ENCODE measurements around the gene TRERF1. TPM values are rescaled to one million over a fixed set of nuclear protein-coding genes. Genes with fewer than 3 reads are reported as not detected.

The TRERF1 gene
- total RNA-seq, 1 donor from 2014 or later = 8.3 TPM

DNA sequence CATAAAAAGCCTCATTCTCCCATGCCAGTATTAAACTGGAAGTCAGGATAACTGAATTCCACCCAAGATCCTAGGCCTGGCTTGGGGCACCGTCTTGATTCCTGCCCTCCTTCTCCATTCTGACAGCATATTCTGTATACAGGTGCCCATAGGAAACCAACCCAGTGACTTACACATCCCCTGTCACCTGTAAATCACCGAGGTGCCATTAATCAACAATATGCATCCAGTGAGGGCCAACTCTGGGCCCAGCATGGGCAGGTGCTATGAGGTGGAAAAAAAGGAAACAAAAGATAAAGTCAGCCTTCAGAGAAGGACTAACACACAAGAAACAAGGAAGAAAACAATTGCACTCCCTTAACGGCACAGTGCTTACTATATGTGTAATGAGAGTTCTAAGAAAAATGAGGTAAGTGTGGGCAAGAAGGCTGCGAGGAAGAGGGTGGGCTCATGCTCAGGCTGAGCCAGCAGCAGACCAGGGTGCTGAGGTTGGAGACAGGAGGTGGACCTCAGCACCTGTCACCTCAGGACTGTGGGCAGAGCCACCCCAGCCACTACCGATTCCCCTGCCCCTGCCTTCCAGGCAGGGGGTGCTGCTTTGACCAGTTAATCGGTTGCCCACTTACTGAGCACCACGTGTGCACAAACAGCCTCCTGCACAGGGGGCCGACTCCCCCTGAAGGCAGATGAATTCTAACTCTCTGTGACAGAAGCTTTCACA lies 105.9 kb downstream of the TRERF1 start:
- Histone ChIP-seq H3K4me2 (no peak overlapping the region), H3K36me3 (no peaks in the 10 kb centered on the region), H3K4me3 (no peak overlapping the region), H3K4me1 (no peaks in the 10 kb centered on the region), H3F3A (ENCODE audit: low read depth) (peaks cover 3% of the 10 kb centered on the region), H4K20me1 (ENCODE audit: low read depth) (peaks cover 21% of the 10 kb centered on the region), H2AFZ (replicated peaks) (no peak overlapping the region), H3K9ac (no peak overlapping the region), H3K9me3 (ENCODE audit: low read depth) (no peaks in the 10 kb centered on the region), H3K79me2 (ENCODE audit: low read depth) (no peaks in the 10 kb centered on the region), H3K27me3 (no peaks in the 10 kb centered on the region), H3K27ac (no peak overlapping the region)
- DNase-seq (ENCODE audit: low spot score) = no peak
- no peaks in the 10 kb centered on the region for H3K36me3 Mint-ChIP-seq
- no peak overlapping the region for H3K4me3 Mint-ChIP-seq
- no peaks in the 10 kb centered on the region for H3K9me3 Mint-ChIP-seq
- H3K4me1 Mint-ChIP-seq = peaks cover 5% of the 10 kb centered on the region
- no peak for TF ChIP-seq EZH2phosphoT487 (IDR thresholded peaks at IDR 0.05)
- TF ChIP-seq, protein P1, sequence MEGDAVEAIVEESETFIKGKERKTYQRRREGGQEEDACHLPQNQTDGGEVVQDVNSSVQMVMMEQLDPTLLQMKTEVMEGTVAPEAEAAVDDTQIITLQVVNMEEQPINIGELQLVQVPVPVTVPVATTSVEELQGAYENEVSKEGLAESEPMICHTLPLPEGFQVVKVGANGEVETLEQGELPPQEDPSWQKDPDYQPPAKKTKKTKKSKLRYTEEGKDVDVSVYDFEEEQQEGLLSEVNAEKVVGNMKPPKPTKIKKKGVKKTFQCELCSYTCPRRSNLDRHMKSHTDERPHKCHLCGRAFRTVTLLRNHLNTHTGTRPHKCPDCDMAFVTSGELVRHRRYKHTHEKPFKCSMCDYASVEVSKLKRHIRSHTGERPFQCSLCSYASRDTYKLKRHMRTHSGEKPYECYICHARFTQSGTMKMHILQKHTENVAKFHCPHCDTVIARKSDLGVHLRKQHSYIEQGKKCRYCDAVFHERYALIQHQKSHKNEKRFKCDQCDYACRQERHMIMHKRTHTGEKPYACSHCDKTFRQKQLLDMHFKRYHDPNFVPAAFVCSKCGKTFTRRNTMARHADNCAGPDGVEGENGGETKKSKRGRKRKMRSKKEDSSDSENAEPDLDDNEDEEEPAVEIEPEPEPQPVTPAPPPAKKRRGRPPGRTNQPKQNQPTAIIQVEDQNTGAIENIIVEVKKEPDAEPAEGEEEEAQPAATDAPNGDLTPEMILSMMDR (IDR thresholded peaks at IDR 0.05) = no peak
- no peak for TF ChIP-seq EZH2 (IDR thresholded peaks at IDR 0.05)
- H3K27ac Mint-ChIP-seq = no peak overlapping the region
- H3K27me3 Mint-ChIP-seq (ENCODE audit: insufficient read depth, low read depth) = no peaks in the 10 kb centered on the region

GRCh38 chr6:42344756-42345155 lies 107.0 kb downstream of the TRERF1 start:
- peaks cover 2% of the 10 kb centered on the region for H3K79me2 ChIP-seq (ENCODE audit: low read depth)

GRCh38 chr6:42341771-42342553 lies 109.8 kb downstream of the TRERF1 start:
- no peak overlapping the region for H3K27ac ChIP-seq
- H4K20me1 ChIP-seq (ENCODE audit: low read depth) = peaks cover 21% of the 10 kb centered on the region
- no peak overlapping the region for H3K4me3 Mint-ChIP-seq
- H3K4me3 ChIP-seq = no peak overlapping the region
- no peaks in the 10 kb centered on the region for H3K4me1 ChIP-seq
- H3K4me1 Mint-ChIP-seq = peaks cover 5% of the 10 kb centered on the region
- H3K36me3 Mint-ChIP-seq = no peaks in the 10 kb centered on the region
- H3K79me2 ChIP-seq (ENCODE audit: low read depth) = peaks cover 8% of the 10 kb centered on the region
- no peak overlapping the region for H3K9ac ChIP-seq
- H3K27ac Mint-ChIP-seq = no peak overlapping the region
- H3F3A ChIP-seq (ENCODE audit: low read depth) = peaks cover 3% of the 10 kb centered on the region
- no peaks in the 10 kb centered on the region for H3K9me3 Mint-ChIP-seq
- no peak for DNase-seq (ENCODE audit: low spot score)
- no peaks in the 10 kb centered on the region for H3K27me3 ChIP-seq
- H3K9me3 ChIP-seq (ENCODE audit: low read depth) = no peaks in the 10 kb centered on the region
- H3K36me3 ChIP-seq = no peaks in the 10 kb centered on the region
- H2AFZ ChIP-seq (replicated peaks) = no peak overlapping the region
- TF ChIP-seq, protein P1 (IDR thresholded peaks at IDR 0.05) = no peak
- TF ChIP-seq EZH2phosphoT487 (IDR thresholded peaks at IDR 0.05) (no peak), EZH2 (IDR thresholded peaks at IDR 0.05) (no peak)
- H3K4me2 ChIP-seq = no peak overlapping the region
- peaks cover 2% of the 10 kb centered on the region for H3K27me3 Mint-ChIP-seq (ENCODE audit: insufficient read depth, low read depth)

More at GRCh38 chr6:42344756-42345155, 107.0 kb downstream of the TRERF1 start:
- Mint-ChIP-seq H3K27ac (no peak overlapping the region), H3K9me3 (no peaks in the 10 kb centered on the region), H3K36me3 (no peaks in the 10 kb centered on the region), H3K27me3 (ENCODE audit: insufficient read depth, low read depth) (no peaks in the 10 kb centered on the region), H3K4me1 (peaks cover 5% of the 10 kb centered on the region), H3K4me3 (no peak overlapping the region)
- H2AFZ ChIP-seq (replicated peaks) = no peak overlapping the region
- H3K4me1 ChIP-seq = no peaks in the 10 kb centered on the region
- no peak overlapping the region for H3K4me2 ChIP-seq
- H3K9ac ChIP-seq = no peak overlapping the region
- DNase-seq (ENCODE audit: low spot score) = no peak
- peaks cover 3% of the 10 kb centered on the region for H3F3A ChIP-seq (ENCODE audit: low read depth)
- H3K36me3 ChIP-seq = no peaks in the 10 kb centered on the region
- no peak overlapping the region for H3K4me3 ChIP-seq
- TF ChIP-seq, protein P1 (IDR thresholded peaks at IDR 0.05) = no peak
- TF ChIP-seq EZH2phosphoT487 (IDR thresholded peaks at IDR 0.05) (no peak), EZH2 (IDR thresholded peaks at IDR 0.05) (no peak)
- H3K27ac ChIP-seq = no peak overlapping the region
- H3K27me3 ChIP-seq = no peaks in the 10 kb centered on the region
- peaks cover 21% of the 10 kb centered on the region for H4K20me1 ChIP-seq (ENCODE audit: low read depth)
- no peaks in the 10 kb centered on the region for H3K9me3 ChIP-seq (ENCODE audit: low read depth)
